PC-9 (cell line): ENCODE results near the gene NPFFR2.

Source experiments
- CTCF ChIP-seq: fragments of 200-600 bp; sonication (generic); conservative IDR thresholded peaks from 2 replicates; pipeline ENCODE4 v1.6.1; 2017; ENCODE audit warnings: mixed run types, antibody characterized with exemption, mild to moderate bottlenecking, moderate library complexity
- EZH2 ChIP-seq: fragments of 200-600 bp; sonication (generic); IDR thresholded peaks from 2 replicates; pipeline ENCODE4 v1.8.0; 2017; ENCODE audit warnings: antibody characterized with exemption, low read depth

GRCh38 chr4:72119946-72120345 is 88.1 kb downstream of the NPFFR2 start:
- TF ChIP-seq CTCF (no peak), EZH2 (no peak)
